ENCODE data around the gene HOMER3. TPM values are rescaled to one million over a fixed set of nuclear protein-coding genes. Genes with fewer than 3 reads are reported as not detected.

Gene HOMER3
- polyA plus RNA-seq, 1 donor from 2014 or later: 83.6 TPM

DNA sequence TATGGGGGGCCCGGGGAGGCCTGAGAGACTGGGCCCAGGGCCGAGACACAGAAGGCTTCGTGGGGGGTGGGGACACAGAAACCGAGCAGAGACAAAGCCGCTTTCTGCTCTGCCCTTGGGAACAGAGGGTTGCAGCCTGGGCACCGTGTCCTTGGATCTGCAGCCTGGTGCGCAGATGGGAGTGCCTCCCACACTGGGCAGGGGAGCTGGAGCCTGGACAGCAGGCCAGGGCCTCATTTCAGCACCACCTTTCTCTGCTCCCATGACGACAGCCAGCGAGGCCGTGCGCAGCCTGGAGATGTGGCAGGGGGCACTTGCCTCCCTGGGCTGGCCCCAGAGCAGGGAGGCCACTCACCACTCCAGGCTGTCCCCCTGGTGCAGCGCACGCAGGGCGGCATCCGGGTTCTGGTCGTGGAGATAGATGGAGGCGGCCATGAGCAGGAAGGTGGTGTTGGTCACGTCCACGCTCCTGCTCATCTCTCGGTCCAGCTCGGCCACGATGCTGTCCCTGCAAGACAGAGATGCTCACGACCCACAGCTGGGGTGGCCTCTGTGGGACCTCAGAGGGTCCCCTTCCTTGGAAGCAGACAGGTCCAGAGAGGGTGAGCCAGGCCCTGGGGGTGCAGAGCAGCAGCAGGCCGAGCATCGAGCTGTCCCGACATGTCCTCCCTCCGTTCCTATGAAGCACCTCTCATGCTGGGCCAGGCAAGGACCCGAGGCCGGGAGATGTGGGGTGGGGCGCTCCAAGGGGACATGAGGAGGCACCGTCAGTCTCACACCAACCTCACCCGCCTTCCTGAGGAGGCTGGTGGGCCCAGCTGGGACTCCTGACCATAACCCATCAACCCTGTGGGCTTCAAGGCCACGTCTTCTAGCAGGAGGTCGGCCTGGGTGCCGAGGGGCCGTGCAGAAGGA lies 34.2 kb downstream of the HOMER3 start:
- H3F3A ChIP-seq (ENCODE audit: insufficient read depth, low read length, poor library complexity, severe bottlenecking): no peaks in the 10 kb centered on the region
- no peaks in the 10 kb centered on the region for H3K9me3 ChIP-seq (ENCODE audit: low read length)
- no peak overlapping the region for H2AFZ ChIP-seq (ENCODE audit: low read depth, low read length)
- TF ChIP-seq RAD21 (conservative IDR thresholded peaks at IDR 0.05) (no peak), MXI1 (conservative IDR thresholded peaks at IDR 0.05; ENCODE audit: poor library complexity, severe bottlenecking) (no peak), EZH2 (IDR thresholded peaks at IDR 0.05; ENCODE audit: borderline replicate concordance, insufficient read depth, low read length, poor library complexity, severe bottlenecking) (no peak)
- TF ChIP-seq, protein P1, sequence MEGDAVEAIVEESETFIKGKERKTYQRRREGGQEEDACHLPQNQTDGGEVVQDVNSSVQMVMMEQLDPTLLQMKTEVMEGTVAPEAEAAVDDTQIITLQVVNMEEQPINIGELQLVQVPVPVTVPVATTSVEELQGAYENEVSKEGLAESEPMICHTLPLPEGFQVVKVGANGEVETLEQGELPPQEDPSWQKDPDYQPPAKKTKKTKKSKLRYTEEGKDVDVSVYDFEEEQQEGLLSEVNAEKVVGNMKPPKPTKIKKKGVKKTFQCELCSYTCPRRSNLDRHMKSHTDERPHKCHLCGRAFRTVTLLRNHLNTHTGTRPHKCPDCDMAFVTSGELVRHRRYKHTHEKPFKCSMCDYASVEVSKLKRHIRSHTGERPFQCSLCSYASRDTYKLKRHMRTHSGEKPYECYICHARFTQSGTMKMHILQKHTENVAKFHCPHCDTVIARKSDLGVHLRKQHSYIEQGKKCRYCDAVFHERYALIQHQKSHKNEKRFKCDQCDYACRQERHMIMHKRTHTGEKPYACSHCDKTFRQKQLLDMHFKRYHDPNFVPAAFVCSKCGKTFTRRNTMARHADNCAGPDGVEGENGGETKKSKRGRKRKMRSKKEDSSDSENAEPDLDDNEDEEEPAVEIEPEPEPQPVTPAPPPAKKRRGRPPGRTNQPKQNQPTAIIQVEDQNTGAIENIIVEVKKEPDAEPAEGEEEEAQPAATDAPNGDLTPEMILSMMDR (IDR thresholded peaks at IDR 0.05; ENCODE audit: poor library complexity, severe bottlenecking): no peak
- no peaks in the 10 kb centered on the region for H3K27me3 ChIP-seq (ENCODE audit: insufficient read depth, low read depth, low read length)
- no peaks in the 10 kb centered on the region for H4K20me1 ChIP-seq (ENCODE audit: insufficient read depth)
- H3K9me2 ChIP-seq (ENCODE audit: insufficient read depth, low read length): no peaks in the 10 kb centered on the region
- H3K4me3 ChIP-seq (ENCODE audit: low read length): no peak overlapping the region
- H3K4me2 ChIP-seq (ENCODE audit: low read length): no peak overlapping the region
- H3K79me2 ChIP-seq (replicated peaks; ENCODE audit: insufficient read depth, low read length): no peaks in the 10 kb centered on the region
- H3K27ac ChIP-seq (ENCODE audit: low read length): no peak overlapping the region
- peaks cover 6% of the 10 kb centered on the region for H3K36me3 ChIP-seq (ENCODE audit: insufficient read depth, low read length)
- H3K9ac ChIP-seq (ENCODE audit: low read length): no peak overlapping the region

DNA sequence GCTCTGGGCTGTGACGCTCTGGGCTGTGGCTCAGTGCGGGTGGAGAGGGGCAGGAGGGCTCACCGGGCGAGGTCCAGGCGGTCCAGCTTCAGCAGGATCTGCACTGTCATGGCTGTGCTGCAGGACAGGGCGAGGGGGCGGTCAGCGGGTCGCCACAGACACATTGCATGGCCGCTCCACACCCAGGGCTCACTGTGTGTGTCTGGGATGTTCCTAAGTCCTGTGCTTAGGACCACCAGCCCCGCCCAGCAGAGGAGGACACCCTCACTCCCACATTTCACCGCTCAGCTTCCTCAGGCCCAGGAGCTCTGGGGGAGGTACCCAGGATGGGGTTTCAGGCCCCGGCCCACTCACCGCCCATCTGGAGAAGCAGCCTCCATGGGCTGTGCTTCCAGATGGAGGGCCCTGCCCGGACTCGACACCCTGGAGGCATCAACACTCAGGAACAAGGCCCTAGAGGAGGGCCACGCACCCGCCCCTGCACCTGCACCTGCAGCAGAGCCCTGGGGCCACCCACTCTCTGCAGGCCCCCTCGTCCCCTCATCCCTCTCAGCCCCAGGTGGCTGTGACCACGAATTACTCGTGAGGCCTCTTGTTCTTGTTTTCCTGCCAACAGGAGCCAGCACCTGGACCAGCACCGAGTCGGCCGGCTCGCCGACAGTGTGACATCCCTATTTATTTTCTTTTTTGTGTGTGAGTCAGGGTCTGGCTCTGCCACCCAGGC lies 35.3 kb downstream of the HOMER3 start:
- Histone ChIP-seq H4K20me1 (ENCODE audit: insufficient read depth) (no peaks in the 10 kb centered on the region), H3K9ac (ENCODE audit: low read length) (no peak overlapping the region), H2AFZ (ENCODE audit: low read depth, low read length) (no peak overlapping the region), H3K9me3 (ENCODE audit: low read length) (no peaks in the 10 kb centered on the region), H3K4me2 (ENCODE audit: low read length) (no peak overlapping the region), H3K36me3 (ENCODE audit: insufficient read depth, low read length) (peaks cover 6% of the 10 kb centered on the region), H3K27me3 (ENCODE audit: insufficient read depth, low read depth, low read length) (no peaks in the 10 kb centered on the region), H3K9me2 (ENCODE audit: insufficient read depth, low read length) (no peaks in the 10 kb centered on the region), H3K27ac (ENCODE audit: low read length) (no peak overlapping the region), H3K79me2 (replicated peaks; ENCODE audit: insufficient read depth, low read length) (no peaks in the 10 kb centered on the region), H3F3A (ENCODE audit: insufficient read depth, low read length, poor library complexity, severe bottlenecking) (no peaks in the 10 kb centered on the region), H3K4me3 (ENCODE audit: low read length) (no peak overlapping the region)
- no peak for TF ChIP-seq POLR2AphosphoS5 (IDR thresholded peaks at IDR 0.05)
- no peak for TF ChIP-seq EP300 (conservative IDR thresholded peaks at IDR 0.05; ENCODE audit: poor library complexity, severe bottlenecking)
- TF ChIP-seq SMC3 (conservative IDR thresholded peaks at IDR 0.05; ENCODE audit: poor library complexity): no peak
- TF ChIP-seq RAD21 (conservative IDR thresholded peaks at IDR 0.05): no peak
- TF ChIP-seq, protein P2, sequence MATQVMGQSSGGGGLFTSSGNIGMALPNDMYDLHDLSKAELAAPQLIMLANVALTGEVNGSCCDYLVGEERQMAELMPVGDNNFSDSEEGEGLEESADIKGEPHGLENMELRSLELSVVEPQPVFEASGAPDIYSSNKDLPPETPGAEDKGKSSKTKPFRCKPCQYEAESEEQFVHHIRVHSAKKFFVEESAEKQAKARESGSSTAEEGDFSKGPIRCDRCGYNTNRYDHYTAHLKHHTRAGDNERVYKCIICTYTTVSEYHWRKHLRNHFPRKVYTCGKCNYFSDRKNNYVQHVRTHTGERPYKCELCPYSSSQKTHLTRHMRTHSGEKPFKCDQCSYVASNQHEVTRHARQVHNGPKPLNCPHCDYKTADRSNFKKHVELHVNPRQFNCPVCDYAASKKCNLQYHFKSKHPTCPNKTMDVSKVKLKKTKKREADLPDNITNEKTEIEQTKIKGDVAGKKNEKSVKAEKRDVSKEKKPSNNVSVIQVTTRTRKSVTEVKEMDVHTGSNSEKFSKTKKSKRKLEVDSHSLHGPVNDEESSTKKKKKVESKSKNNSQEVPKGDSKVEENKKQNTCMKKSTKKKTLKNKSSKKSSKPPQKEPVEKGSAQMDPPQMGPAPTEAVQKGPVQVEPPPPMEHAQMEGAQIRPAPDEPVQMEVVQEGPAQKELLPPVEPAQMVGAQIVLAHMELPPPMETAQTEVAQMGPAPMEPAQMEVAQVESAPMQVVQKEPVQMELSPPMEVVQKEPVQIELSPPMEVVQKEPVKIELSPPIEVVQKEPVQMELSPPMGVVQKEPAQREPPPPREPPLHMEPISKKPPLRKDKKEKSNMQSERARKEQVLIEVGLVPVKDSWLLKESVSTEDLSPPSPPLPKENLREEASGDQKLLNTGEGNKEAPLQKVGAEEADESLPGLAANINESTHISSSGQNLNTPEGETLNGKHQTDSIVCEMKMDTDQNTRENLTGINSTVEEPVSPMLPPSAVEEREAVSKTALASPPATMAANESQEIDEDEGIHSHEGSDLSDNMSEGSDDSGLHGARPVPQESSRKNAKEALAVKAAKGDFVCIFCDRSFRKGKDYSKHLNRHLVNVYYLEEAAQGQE (IDR thresholded peaks at IDR 0.05; ENCODE audit: borderline replicate concordance): no peak
- no peak for TF ChIP-seq TAF1 (IDR thresholded peaks at IDR 0.05; ENCODE audit: low read depth)
